ENCODE data around the gene CABP1. TPM values are rescaled to one million over a fixed set of nuclear protein-coding genes. Genes with fewer than 3 reads are reported as not detected.

The CABP1 gene
- total and polyA plus RNA-seq, 9 of the 15 experiments (the other 6 are each of a cell fraction or from before 2014, with no cell fraction given), result not detected

- TF ChIP-seq ZNF449 (CRISPR knock-in tag; IDR thresholded peaks at IDR 0.05) (no peak), RHOXF2B (CRISPR knock-in tag; conservative IDR thresholded peaks at IDR 0.05) (no peak), RCOR1 (IDR thresholded peaks at IDR 0.05; ENCODE audit: borderline replicate concordance in 1 of 2, low read depth in 2 of 2, low read length in 2 of 2) (peak in 1 of 2 experiments; percentile 53; a peak in 1 of 4 replicates), CBFA2T3 (IDR thresholded peaks at IDR 0.05) (no peak), CTCF (IDR thresholded peaks at IDR 0.05 in 2 of 3, conservative IDR thresholded peaks at IDR 0.05 in 1 of 3; ENCODE audit: insufficient read depth in 2 of 3, low read depth in 1 of 3, low read length in 3 of 3) (peak; percentile 81 to 88 (median 83)), TRIM28 (IDR thresholded peaks at IDR 0.05) (no peak), ETV1 (tag; conservative IDR thresholded peaks at IDR 0.05; ENCODE audit: low read depth) (no peak), XRCC5 (IDR thresholded peaks at IDR 0.05; ENCODE audit: low read depth, low read length) (peak; percentile 64; the same call in 1 of the 2 replicates), SMC3 (conservative IDR thresholded peaks at IDR 0.05; ENCODE audit: insufficient read depth, low read depth, low read length) (peak; percentile 74), TOE1 (IDR thresholded peaks at IDR 0.05; ENCODE audit: borderline replicate concordance) (no peak), TOE1 (CRISPR knock-in tag; IDR thresholded peaks at IDR 0.05; ENCODE audit: borderline replicate concordance, low read depth) (no peak), USF2 (CRISPR knock-in tag; IDR thresholded peaks at IDR 0.05) (no peak), BCLAF1 (IDR thresholded peaks at IDR 0.05; ENCODE audit: borderline replicate concordance in 1 of 2, control insufficient read depth in 1 of 2, low read depth in 2 of 2, low read length in 1 of 2) (no peak), NFIX (CRISPR knock-in tag; IDR thresholded peaks at IDR 0.05; ENCODE audit: low read depth) (no peak)
- TF ChIP-seq, protein P1, sequence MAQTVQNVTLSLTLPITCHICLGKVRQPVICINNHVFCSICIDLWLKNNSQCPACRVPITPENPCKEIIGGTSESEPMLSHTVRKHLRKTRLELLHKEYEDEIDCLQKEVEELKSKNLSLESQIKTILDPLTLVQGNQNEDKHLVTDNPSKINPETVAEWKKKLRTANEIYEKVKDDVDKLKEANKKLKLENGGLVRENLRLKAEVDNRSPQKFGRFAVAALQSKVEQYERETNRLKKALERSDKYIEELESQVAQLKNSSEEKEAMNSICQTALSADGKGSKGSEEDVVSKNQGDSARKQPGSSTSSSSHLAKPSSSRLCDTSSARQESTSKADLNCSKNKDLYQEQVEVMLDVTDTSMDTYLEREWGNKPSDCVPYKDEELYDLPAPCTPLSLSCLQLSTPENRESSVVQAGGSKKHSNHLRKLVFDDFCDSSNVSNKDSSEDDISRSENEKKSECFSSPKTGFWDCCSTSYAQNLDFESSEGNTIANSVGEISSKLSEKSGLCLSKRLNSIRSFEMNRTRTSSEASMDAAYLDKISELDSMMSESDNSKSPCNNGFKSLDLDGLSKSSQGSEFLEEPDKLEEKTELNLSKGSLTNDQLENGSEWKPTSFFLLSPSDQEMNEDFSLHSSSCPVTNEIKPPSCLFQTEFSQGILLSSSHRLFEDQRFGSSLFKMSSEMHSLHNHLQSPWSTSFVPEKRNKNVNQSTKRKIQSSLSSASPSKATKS (CRISPR knock-in tag; IDR thresholded peaks at IDR 0.05), result no peak
- TF ChIP-seq, protein P2, sequence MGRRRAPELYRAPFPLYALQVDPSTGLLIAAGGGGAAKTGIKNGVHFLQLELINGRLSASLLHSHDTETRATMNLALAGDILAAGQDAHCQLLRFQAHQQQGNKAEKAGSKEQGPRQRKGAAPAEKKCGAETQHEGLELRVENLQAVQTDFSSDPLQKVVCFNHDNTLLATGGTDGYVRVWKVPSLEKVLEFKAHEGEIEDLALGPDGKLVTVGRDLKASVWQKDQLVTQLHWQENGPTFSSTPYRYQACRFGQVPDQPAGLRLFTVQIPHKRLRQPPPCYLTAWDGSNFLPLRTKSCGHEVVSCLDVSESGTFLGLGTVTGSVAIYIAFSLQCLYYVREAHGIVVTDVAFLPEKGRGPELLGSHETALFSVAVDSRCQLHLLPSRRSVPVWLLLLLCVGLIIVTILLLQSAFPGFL (CRISPR knock-in tag; IDR thresholded peaks at IDR 0.05), result no peak
Observed at GRCh38 chr12:120713861-120714482, 73.5 kb downstream of the CABP1 start (continued).
